Stimulated activated CD4-positive, alpha-beta T cell treated with anti-CD3 and anti-CD28 coated beads, TNF-alpha, amount 100 ng/mL, for 1 hour (primary cell): Measurements from ENCODE around the gene ZNF138.
A peak's percentile ranks its signal among the peaks of the same experiment; 100 is the strongest.
"Not testable (repeated sequence)": the region's sequence is repeated elsewhere in the genome, so short reads cannot be mapped to it uniquely, and the experiment has no call there.

Experiments
- DNase-seq, 3 donors: peaks; one replicate each; pipeline ENCODE4 v3.0.0-alpha.2; 2020; ENCODE audit warnings: low read depth in 3 of 3, low spot score in 1 of 3

ZNF138 gene

GRCh38 chr7:64794171-64794844, at the start of gene ZNF138:
Gene ZNF138, plus strand, starts transcription at chr7:64794428. Its CDS starts 141 bp downstream, at chr7:64794569.
- DNase-seq: peak; percentile 82 to 87 (median 86)

GRCh38 chr7:64744680-64745079, 49.5 kb upstream of the ZNF138 start:
- DNase-seq: no peak

DNA sequence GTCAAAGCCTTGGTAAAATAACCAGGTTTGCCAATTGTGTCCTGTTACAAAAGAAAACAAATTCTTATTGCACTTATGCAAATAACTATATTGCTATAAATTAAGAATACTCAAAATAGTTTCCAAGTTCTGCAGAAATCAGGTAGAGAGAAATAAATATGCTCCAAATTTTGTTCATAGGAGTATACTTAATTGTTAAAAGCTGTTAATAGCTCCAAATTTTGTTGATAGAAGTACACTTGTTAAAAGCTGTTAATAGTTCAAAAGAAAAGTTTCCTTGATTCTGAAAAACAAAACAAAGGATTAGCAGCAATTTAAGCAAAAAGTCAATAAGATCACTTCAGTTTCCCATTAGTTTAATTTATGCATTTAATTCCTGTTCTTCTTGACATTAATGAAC, 46.4 kb upstream of the ZNF138 start:
- DNase-seq: no peak

DNA sequence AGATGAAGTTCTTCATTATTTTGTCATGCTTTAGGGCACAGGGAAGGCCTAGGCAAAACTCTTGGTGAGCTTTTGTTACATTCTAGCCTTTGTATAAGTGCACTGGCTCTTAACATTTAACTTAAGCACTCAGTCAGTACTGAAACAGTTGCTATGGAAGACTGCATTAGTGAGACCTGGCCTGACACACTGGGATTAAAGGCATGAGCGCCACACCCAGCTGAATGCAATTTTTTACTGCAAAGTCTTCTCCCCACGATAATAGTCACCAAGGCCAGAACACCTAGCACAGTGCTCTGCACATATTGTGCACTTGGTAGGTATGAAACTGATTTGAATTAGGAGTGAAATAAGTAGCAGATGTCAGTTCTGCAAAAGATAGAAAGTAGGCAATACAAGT, 41.2 kb upstream of the ZNF138 start:
- no peak for DNase-seq

DNA sequence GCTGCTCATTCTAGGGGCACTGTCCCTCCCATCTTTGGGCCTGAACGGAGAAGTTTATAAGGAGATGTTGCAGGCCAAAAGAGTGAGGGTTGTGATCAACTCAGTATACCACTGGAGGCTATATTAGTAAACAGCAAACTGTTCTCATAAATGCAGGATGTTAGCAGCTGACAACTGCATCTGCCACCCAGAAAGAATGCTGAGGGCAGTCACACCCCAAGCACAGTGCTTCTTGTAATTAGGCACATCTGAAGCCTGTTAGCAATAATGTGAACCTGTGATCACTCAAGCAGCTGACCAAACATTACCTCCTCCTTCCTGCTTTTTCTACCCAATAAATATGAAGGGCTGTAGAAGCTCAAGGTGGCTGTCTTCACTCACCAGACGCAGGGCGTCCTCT, 38.4 kb upstream of the ZNF138 start:
- DNase-seq: no peak

- DNase-seq: no peak
Measured at GRCh38 chr7:64758151-64758550, 36.1 kb upstream of the ZNF138 start.

- no peak for DNase-seq
Measured at GRCh38 chr7:64768824-64769223, 25.4 kb upstream of the ZNF138 start.

GRCh38 chr7:64774204-64774842, 19.9 kb upstream of the ZNF138 start:
- DNase-seq: no peak

- DNase-seq: no peak
Measured at GRCh38 chr7:64775289-64775688, 18.9 kb upstream of the ZNF138 start.

GRCh38 chr7:64784842-64785241, 9.4 kb upstream of the ZNF138 start:
- DNase-seq: not testable (repeated sequence)

GRCh38 chr7:64787295-64787694, 6.9 kb upstream of the ZNF138 start:
- no peak for DNase-seq

DNA sequence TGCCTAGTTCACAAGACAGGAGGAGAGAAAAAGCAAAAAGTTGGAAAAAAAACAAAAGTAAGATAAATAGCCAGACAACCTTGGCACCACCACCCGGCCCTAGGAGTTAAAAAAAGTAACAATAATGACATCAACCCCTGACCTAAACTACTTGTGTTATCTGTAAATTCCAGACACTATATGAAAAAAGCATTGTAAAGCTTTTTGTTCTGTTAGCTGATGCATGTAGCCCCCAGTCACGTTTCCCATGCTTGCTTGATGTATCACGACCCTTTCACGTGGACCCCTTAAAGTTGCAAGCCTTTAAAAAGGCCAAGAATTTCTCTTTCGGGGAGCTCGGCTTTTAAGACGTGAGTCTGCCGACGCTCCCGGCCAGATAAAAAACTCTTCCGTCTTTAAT, 5.0 kb upstream of the ZNF138 start:
- DNase-seq: not testable (repeated sequence)

GRCh38 chr7:64793106-64793755, 997 bp upstream of the ZNF138 start:
- no peak for DNase-seq

GRCh38 chr7:64795176-64795575, 948 bp downstream of the ZNF138 start:
- no peak for DNase-seq

- DNase-seq: not testable (repeated sequence)
Measured at GRCh38 chr7:64799169-64799568, 4.9 kb downstream of the ZNF138 start.

DNA sequence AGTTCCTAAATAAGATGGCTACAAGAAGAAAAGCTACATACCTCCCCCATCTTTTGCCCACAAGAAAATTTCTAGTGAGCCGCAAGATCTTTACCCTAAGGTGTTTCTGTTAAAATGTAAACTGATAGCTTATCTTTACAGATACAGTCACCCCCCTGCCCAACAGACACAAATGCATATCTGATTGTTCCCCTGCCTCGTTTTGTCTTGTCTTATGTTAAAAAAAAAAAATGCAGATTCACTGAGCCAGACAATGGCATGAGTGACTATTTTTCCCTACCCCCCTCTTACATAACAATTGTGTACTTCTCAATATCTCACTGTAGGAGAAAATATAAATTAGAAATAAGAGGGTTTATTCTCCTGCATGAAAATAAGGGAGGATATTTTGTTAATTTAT, 8.5 kb downstream of the ZNF138 start:
- no peak for DNase-seq

DNA sequence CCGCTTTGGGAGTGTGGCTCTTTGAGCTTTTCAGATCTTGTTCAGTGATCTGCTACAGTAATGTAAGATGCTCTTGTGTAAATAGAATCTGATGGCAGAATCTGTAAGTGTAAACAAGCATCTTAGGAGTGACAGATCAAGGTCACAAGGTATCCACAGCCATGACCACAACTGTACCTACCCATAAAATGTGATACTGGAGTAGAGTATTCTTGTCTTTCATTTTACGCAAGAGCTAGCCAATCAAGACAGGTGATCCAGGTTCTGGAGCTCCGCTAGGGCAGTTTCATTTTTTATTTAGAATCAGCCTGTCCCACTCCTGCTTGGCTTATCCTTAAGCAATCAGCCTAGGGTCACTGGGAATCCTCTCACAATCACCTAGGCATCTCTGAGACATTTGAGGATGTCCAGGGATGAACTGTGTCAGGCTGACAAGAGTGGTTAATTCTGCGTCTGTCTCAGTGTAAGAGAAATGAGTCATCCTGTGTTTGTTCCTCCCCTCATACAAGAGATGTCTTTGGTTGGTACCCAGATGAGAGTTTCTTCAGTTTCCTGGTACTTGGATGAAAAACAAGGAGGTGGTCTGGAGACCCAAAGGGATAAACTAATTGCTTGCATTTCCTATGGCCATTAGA, 13.6 kb downstream of the ZNF138 start:
- no peak for DNase-seq

GRCh38 chr7:64811767-64812166, 17.5 kb downstream of the ZNF138 start:
- no peak for DNase-seq

- DNase-seq: no peak
Measured at GRCh38 chr7:64830926-64831325, 36.7 kb downstream of the ZNF138 start.

DNA sequence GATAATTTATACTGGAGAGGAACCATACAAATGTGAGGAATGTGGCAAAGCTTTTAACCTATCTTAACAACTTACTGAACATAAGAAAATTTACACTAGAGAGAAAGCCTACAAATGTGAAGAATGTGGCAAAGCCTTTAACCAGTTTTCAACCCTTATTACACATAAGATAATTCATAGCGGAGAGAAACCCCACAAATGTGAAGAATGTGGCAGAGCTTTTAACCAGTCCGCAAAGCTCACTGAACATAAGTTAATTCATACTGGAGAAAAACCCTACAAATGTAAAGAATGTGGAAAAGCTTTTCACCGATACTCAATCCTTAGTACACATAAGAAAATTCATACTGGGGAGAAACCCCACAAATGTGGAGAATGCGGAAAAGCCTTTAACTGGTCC, 37.9 kb downstream of the ZNF138 start:
- DNase-seq: no peak

DNA sequence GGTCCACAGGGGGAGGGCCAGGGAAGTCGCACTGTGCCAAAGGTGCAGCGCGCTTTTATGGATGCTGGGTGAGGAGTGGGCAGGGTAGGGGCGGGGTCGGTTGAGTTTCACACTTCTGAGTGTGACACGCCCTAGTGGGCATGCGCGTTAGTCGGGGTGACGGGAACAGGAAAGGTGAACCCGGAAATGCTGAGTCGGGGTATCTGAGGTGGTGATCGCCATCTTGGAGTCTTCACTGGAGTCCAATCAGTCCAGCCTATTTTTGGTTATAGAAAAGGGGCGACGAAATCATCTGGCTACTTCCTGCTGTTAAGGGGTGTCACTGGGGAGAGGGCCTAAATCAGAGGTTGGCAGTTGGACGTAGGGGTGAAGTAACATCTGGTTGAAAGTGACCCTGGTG, 40.8 kb downstream of the ZNF138 start:
- no peak for DNase-seq

DNA sequence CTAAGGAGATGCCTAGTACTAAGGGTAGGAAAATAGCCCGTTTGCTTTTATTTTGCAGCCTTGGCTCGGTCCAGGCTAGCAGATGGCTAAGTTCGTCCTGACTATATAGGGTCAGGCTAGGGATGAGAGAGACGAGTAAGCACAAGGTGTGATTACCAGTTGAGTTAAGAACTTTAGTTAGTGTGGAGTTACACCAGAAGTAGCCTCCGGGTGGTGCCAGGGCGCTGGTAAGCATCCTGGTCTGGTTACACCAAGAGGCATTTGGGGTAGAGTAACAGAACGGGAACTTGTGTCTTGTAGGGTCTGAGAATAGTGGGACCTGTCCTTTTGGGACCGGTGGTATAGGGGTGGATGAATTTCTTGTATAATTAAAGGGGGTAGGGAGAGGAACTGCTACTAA, 41.6 kb downstream of the ZNF138 start:
- DNase-seq: not testable (repeated sequence)
